ENCODE data around the gene NME3.
"Not testable (repeated sequence)": the region's sequence is repeated elsewhere in the genome, so short reads cannot be mapped to it uniquely, and the experiment has no call there.

The NME3 gene

GRCh38 chr16:1771188-1771863 lies at the start of gene NME3:
NME3 (minus strand) TSS chr16:1771543; CDS start chr16:1771534, 9 bp downstream.
- peak; percentile 49 for DNase-seq

GRCh38 chr16:1820946-1821290 lies 49.6 kb upstream of the NME3 start:
- DNase-seq, result no peak

DNA sequence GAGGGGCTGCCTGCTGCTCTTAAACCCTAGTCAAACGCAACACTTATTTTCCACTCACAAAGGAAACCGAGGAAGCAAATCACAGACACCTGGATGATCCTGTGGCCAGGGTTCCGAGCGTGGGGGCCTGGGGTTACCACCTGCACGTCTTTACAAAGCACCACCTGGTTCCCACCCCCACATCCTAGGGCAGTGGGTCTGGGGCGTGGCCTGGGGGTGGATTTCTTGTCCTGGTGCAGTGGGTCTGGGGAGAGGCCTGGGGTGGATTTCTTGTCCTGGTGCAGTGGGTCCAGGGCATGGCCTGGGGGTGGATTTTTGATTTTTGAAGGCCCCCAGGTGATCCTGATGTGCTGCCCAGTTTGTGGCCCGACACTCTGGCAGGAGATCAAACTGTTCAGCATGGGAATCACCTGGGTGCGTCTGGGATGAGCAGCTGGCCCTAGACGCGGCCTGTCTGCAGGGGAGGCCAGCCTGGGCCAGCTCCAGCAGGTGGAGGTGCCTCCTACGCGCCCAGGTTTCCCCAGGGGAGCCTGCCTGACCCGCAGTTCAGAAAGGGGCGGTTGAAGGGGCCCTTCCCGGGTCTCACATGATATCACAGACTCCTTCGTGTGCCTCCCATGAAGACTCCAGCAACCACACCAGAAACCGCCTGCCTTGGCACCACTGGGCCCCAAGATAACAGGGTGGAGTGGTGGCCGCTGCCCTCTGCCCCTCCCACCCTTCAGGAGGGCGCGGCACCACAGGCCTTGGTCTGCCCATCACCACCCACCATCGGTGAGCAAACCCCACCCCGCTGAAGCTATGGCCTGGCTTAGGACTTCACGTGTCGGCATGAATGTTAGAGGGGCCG lies 49.0 kb upstream of the NME3 start:
- DNase-seq, result peak; percentile 5

DNA sequence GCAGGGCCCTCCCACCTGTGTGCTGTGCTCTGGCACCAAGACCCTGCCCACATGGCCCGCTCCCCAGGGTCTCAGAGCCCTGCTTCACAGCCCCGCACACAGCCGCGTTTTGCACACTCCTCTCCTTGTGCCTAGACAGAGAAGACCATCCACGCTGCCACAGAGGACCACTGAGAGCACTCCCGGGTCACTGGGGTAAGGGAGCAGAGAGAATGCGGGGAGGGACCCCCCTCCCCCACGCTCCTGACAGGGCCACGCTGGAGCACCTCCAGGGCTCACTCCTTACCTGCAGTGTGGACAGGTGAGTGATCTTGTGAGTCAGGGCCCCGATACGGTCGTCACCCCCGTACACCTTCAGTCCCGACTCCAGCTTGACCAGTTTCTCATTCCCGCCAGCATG lies 48.3 kb upstream of the NME3 start:
- DNase-seq, result no peak

DNA sequence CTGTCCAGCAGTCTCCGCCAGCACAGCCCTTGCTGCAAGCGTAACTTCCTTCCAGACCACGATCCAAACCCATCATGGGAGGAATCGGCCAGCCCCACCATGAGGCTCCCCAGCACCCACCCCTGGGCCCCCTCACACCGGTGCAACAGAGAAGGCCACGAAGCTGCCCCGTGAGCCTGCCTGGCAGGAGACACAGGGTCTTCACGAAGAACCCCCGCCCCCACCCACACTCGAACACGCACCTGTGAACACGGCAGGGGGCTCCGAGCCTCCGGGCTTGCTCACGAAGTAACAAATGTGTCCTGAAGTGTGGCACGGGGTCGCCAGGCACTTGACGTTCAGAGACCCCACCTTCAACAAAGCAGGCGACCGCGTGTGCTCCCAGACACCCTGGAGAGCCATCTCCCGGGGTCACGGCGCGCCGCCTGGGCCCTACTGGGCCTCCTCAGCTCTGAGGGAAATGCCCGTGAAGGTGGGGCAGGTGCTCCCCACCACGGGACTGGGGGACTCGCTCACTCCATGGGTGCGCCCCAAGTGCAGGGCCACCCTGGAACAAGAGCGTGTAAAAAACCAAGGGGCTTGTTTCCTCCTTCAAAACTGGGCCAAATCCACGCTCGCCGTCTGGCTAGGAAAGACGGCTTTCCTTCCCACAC lies 47.7 kb upstream of the NME3 start:
- DNase-seq, result no peak

GRCh38 chr16:1818204-1818872 lies 47.0 kb upstream of the NME3 start:
- DNase-seq, result no peak

- DNase-seq, result no peak
Observed at GRCh38 chr16:1817716-1818115, 46.4 kb upstream of the NME3 start.

DNA sequence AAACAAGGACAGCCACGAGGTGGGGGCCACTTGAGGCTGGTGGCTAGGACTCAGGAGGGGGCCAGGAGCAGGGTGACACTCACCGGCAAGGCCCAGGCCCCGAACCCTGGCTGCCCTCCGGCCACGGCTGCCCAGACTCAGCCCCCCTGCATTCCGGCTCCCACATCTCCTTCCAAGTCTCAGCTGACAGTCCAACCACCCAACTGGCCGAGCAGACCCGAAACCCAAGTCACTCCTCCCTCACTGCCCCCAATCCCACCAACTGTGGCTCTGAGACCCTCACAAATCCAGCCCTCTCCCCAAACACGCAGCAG lies 45.9 kb upstream of the NME3 start:
- DNase-seq, result no peak

GRCh38 chr16:1816396-1817275 lies 45.3 kb upstream of the NME3 start:
- DNase-seq, result no peak

- DNase-seq, result no peak
Observed at GRCh38 chr16:1815461-1815860, 44.1 kb upstream of the NME3 start.

GRCh38 chr16:1812732-1813163 lies 41.4 kb upstream of the NME3 start:
- DNase-seq, result peak; percentile 78

GRCh38 chr16:1810536-1810935 lies 39.2 kb upstream of the NME3 start:
- no peak for DNase-seq

- no peak for DNase-seq
Observed at GRCh38 chr16:1810106-1810505, 38.8 kb upstream of the NME3 start.

DNA sequence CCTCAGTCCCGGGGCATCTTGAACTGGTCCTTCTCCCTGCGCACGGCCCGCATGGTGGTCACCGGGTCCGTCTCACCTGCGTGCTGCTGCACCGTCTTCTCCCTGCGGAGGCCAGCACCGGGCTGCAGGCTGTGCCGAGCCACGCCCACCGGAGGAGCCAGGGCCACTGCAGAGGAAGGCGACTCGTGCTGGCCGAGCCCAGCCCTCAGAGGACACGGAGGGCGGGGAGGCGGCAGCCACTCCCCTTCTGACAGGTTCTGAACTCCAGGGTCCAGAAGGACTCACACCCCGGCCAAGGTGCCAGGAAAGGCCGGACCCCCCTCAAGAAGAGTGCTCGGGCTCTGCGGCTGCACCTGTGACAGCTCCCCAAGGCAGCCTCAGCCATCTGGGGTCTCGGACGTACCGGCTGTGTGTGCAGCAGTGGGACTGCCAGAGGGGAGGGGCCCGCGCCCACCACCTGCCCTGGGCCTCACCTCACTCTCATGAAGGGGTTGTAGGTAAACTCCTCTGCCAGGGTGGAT lies 38.0 kb upstream of the NME3 start:
- DNase-seq, result no peak

DNA sequence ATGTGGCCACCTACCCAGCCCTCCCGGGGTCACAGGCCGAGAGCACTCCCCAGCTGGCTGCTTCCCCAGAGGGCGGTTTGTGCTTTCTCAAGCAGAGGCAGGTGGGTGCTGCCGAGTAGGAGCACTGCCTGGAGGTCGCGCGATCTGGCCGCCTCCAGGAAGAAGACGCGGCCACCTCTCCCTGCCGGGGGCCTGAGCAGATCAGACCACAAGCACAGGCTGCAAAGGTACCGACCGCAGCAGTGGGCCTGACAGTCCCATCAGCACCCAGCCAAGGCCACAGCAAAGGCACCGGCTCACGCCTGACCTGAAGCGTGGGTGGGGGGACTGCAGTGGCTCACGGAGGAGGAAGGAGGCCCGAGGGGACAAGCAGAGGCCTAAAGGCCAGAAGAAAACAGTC lies 37.3 kb upstream of the NME3 start:
- no peak for DNase-seq

DNA sequence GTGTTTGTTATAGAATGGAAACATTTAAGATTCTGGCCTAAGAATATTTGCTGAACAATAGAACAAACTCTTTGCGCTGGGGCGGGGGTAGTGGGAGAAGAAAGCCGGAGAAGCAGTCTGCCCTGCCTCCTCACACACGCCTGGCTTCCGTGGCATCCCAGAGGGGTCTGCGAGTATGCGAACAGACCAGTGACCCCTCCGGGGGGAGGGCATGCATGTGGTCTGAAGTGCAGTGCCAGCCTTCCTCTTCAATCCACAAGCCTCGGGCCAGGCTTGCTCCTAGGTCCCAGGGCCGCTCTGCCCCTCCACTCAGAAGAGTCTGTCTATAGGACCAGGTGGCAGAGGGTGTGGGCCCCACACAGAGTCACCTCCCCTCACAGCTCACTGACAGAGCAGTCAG lies 36.3 kb upstream of the NME3 start:
- no peak for DNase-seq

GRCh38 chr16:1800701-1801100 lies 29.4 kb upstream of the NME3 start:
- no peak for DNase-seq

DNA sequence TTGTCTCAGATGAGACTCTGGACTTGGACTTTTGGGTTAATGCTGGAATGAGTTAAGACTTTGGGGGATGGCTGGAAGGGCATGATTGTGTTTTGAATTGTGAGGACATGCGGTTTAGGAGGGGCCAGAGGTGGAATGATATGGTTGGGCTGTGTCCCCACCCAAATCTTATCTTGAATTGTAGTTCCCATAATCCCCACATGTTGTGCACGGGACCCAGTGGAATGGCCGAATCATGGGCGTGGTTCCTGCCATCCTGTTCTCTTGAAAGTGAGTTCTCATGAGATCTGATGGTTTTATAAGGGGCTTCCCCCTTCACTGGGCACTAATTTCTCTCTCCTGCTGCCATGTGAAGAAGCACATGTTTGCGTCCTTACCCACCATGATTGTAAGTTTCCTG lies 27.9 kb upstream of the NME3 start:
- DNase-seq, result not testable (repeated sequence)

- no peak for DNase-seq
Observed at GRCh38 chr16:1794908-1795666, 23.7 kb upstream of the NME3 start.

- DNase-seq, result no peak
Observed at GRCh38 chr16:1794221-1794871, 23.0 kb upstream of the NME3 start.
